GM23338 (cell line): ENCODE results near the gene RABGAP1L. TPM values are rescaled to one million over a fixed set of nuclear protein-coding genes. Genes with fewer than 3 reads are reported as not detected.

Experiments used
- ATAC-seq: fragments of 200-7000 bp; cut with Tn5 transposase; 3 replicates; pipeline ENCODE4 v1.9.1; 2020
- DNase-seq: peaks from one replicate; pipeline ENCODE4 v3.0.0-alpha.2; 2015; ENCODE audit warnings: low spot score
- H2AFZ ChIP-seq: fragments of 200-600 bp; sonication (generic); 2 replicates; pipeline ENCODE4 v1.8.0; 2016; ENCODE audit warnings: antibody characterized with exemption, mild to moderate bottlenecking, moderate library complexity
- H3F3A ChIP-seq: fragments of 200-600 bp; sonication (generic); replicated peaks from 2 replicates; pipeline ENCODE4 v1.8.0; 2017; ENCODE audit warnings: antibody characterized with exemption, mixed run types, low read depth
- H3K27ac ChIP-seq: fragments of 200-600 bp; sonication (generic); 2 replicates; pipeline ENCODE4 v1.6.1; 2016; ENCODE audit warnings: low read depth
- H3K27me3 ChIP-seq: fragments of 200-600 bp; sonication (generic); 2 replicates; pipeline ENCODE4 v1.8.0; 2016; ENCODE audit warnings: mild to moderate bottlenecking, mixed run types, moderate library complexity; ENCODE audit not compliant: insufficient read depth
- H3K36me3 ChIP-seq: fragments of 200-600 bp; sonication (generic); 2 replicates; pipeline ENCODE4 v1.8.0; 2016; ENCODE audit warnings: mild to moderate bottlenecking; ENCODE audit not compliant: insufficient read depth
- H3K4me1 ChIP-seq: fragments of 200-600 bp; sonication (generic); 2 replicates; pipeline ENCODE4 v1.8.0; 2016; ENCODE audit warnings: mild to moderate bottlenecking, moderate library complexity; ENCODE audit not compliant: insufficient read depth
- H3K4me2 ChIP-seq: fragments of 200-600 bp; sonication (generic); 2 replicates; pipeline ENCODE4 v1.7.1; 2017; ENCODE audit warnings: mixed run types
- H3K4me3 ChIP-seq: fragments of 200-600 bp; sonication (generic); 2 replicates; pipeline ENCODE4 v1.6.1; 2016; ENCODE audit warnings: mixed run types
- H3K79me2 ChIP-seq: fragments of 200-600 bp; sonication (generic); replicated peaks from 2 replicates; pipeline ENCODE4 v1.8.0; 2017; ENCODE audit warnings: mild to moderate bottlenecking; ENCODE audit not compliant: insufficient read depth
- H3K9me2 ChIP-seq: fragments of 200-600 bp; sonication (generic); 2 replicates; pipeline ENCODE4 v1.8.0; 2017; ENCODE audit not compliant: insufficient read depth
- H4K20me1 ChIP-seq: fragments of 200-600 bp; sonication (generic); replicated peaks from 2 replicates; pipeline ENCODE4 v1.8.0; 2017; ENCODE audit warnings: mild to moderate bottlenecking; ENCODE audit not compliant: insufficient read depth
- H3K27ac Mint-ChIP-seq: 2 replicates; pipeline ENCODE4 v1.8.0; 2020; ENCODE audit warnings: inconsistent platforms, mild to moderate bottlenecking, moderate library complexity, mixed read lengths
- H3K27me3 Mint-ChIP-seq: 3 replicates; pipeline ENCODE4 v1.8.0; 2022; ENCODE audit warnings: low read depth, mild to moderate bottlenecking, moderate library complexity, mixed read lengths, inconsistent platforms; ENCODE audit not compliant: insufficient read depth, poor library complexity
- H3K36me3 Mint-ChIP-seq: 3 replicates; pipeline ENCODE4 v1.8.0; 2021; ENCODE audit warnings: low read depth, mild to moderate bottlenecking, inconsistent platforms, moderate library complexity, mixed read lengths
- H3K4me1 Mint-ChIP-seq: 3 replicates; pipeline ENCODE4 v1.8.0; 2020; ENCODE audit warnings: mild to moderate bottlenecking, inconsistent platforms, mixed read lengths
- H3K4me3 Mint-ChIP-seq: 3 replicates; pipeline ENCODE4 v1.8.0; 2021; ENCODE audit warnings: moderate library complexity, mild to moderate bottlenecking, inconsistent platforms, mixed read lengths
- H3K9me3 Mint-ChIP-seq: 3 replicates; pipeline ENCODE4 v1.8.0; 2020; ENCODE audit warnings: moderate library complexity, mild to moderate bottlenecking, inconsistent platforms, mixed read lengths
- CREB1 ChIP-seq: fragments of 250-450 bp; sonication (Bioruptor Pico); IDR thresholded peaks from 2 replicates; pipeline ENCODE4 v1.5.0; 2020; ENCODE audit warnings: low read depth, mild to moderate bottlenecking, moderate library complexity
- ETS1 ChIP-seq: IDR thresholded peaks from 2 replicates; pipeline ENCODE4 v1.6.1; 2016; ENCODE audit warnings: antibody characterized with exemption
- EZH2 ChIP-seq: fragments of 200-600 bp; sonication (generic); IDR thresholded peaks from one replicate; pipeline ENCODE4 v1.8.0; 2017; ENCODE audit warnings: antibody characterized with exemption, mild to moderate bottlenecking, low read depth; ENCODE audit not compliant: unreplicated experiment
- EZH2phosphoT487 ChIP-seq: fragments of 200-600 bp; sonication (generic); IDR thresholded peaks from one replicate; pipeline ENCODE4 v1.8.1; 2018; ENCODE audit warnings: antibody characterized with exemption; ENCODE audit not compliant: unreplicated experiment
- JUNB ChIP-seq: IDR thresholded peaks from one replicate; pipeline ENCODE4 v1.6.1; 2016; ENCODE audit warnings: antibody characterized with exemption; ENCODE audit not compliant: unreplicated experiment
- NANOG ChIP-seq: IDR thresholded peaks from 2 replicates; pipeline ENCODE4 v1.6.1; 2016; ENCODE audit warnings: antibody characterized with exemption, borderline replicate concordance
- POLR2AphosphoS5 ChIP-seq: IDR thresholded peaks from 2 replicates; pipeline ENCODE4 v1.6.1; 2016; ENCODE audit warnings: antibody characterized with exemption, low read depth
- REST ChIP-seq: IDR thresholded peaks from one replicate; pipeline ENCODE4 v1.6.1; 2018; ENCODE audit warnings: antibody characterized with exemption; ENCODE audit not compliant: unreplicated experiment
- STAT1 ChIP-seq: IDR thresholded peaks from one replicate; pipeline ENCODE4 v1.6.1; 2016; ENCODE audit warnings: antibody characterized with exemption; ENCODE audit not compliant: unreplicated experiment
- ZNF114 ChIP-seq: fragments of 250-450 bp; sonication (Bioruptor Pico); IDR thresholded peaks from 2 replicates; pipeline ENCODE4 v1.5.0; 2020; ENCODE audit warnings: mild to moderate bottlenecking, moderate library complexity
- ZNF331 ChIP-seq: fragments of 250-450 bp; sonication (Bioruptor Pico); IDR thresholded peaks from 2 replicates; pipeline ENCODE4 v1.5.0; 2020; ENCODE audit warnings: low read depth, mild to moderate bottlenecking, moderate library complexity
- polyA plus RNA-seq: library from polyadenylated mRNA; unstranded; fragments of >200 nt; fragmentation: Nextera tagmentation; extraction: Ambion mirVana; gene quantifications from 2 replicates; pipeline ENCODE4 v1.2.1, GENCODE V29; 2016
- total RNA-seq: library from RNA; depleted of rRNA; stranded (reverse); fragments of >200 nt; shearing (Covaris generic); gene quantifications from 2 replicates; pipeline ENCODE4 v1.2.3, GENCODE V29; 2014
- TF ChIP-seq, protein P1 (sequence below), 2 experiments: fragments of 200-600 bp in 1 of 2; sonication (generic) in 1 of 2; conservative IDR thresholded peaks; 2 replicates each; pipeline versions ENCODE4 v1.5.1 to v1.6.1; 2016 to 2017; ENCODE audit warnings: antibody characterized with exemption in 2 of 2, low read depth in 2 of 2, mild to moderate bottlenecking in 2 of 2, moderate library complexity in 1 of 2
- TF ChIP-seq, protein P2 (sequence below): fragments of 250-450 bp; sonication (Bioruptor Pico); IDR thresholded peaks from 2 replicates; pipeline ENCODE4 v1.5.0; 2020; ENCODE audit warnings: mild to moderate bottlenecking, moderate library complexity

Gene RABGAP1L
- total and polyA plus RNA-seq, 2 experiments from 2014 or later: 83.2 to 136 TPM

GRCh38 chr1:174273776-174274175, 114.5 kb downstream of the RABGAP1L start:
- H3F3A ChIP-seq: no peaks in the 10 kb centered on the region
- H3K27ac ChIP-seq: no peak overlapping the region
- no peaks in the 10 kb centered on the region for H3K36me3 ChIP-seq
- DNase-seq (no peak), ATAC-seq (no peak)
- H3K27me3 ChIP-seq: no peaks in the 10 kb centered on the region
- no peaks in the 10 kb centered on the region for H3K9me2 ChIP-seq
- no peak overlapping the region for H3K4me2 ChIP-seq
- H3K4me1 ChIP-seq: no peaks in the 10 kb centered on the region
- no peaks in the 10 kb centered on the region for H3K79me2 ChIP-seq
- H3K27me3 Mint-ChIP-seq: peaks cover 4% of the 10 kb centered on the region
- H3K4me1 Mint-ChIP-seq: no peaks in the 10 kb centered on the region
- no peaks in the 10 kb centered on the region for H3K36me3 Mint-ChIP-seq
- H3K9me3 Mint-ChIP-seq: no peaks in the 10 kb centered on the region
- H3K4me3 Mint-ChIP-seq: no peak overlapping the region
- no peak overlapping the region for H3K27ac Mint-ChIP-seq
- H4K20me1 ChIP-seq: no peaks in the 10 kb centered on the region
- TF ChIP-seq NANOG (no peak), EZH2 (no peak), ETS1 (no peak), JUNB (no peak), EZH2phosphoT487 (no peak), ZNF114 (CRISPR knock-in tag) (no peak), ZNF331 (CRISPR knock-in tag) (no peak), POLR2AphosphoS5 (no peak), REST (no peak), STAT1 (no peak), CREB1 (CRISPR knock-in tag) (no peak)
- TF ChIP-seq, protein P1, sequence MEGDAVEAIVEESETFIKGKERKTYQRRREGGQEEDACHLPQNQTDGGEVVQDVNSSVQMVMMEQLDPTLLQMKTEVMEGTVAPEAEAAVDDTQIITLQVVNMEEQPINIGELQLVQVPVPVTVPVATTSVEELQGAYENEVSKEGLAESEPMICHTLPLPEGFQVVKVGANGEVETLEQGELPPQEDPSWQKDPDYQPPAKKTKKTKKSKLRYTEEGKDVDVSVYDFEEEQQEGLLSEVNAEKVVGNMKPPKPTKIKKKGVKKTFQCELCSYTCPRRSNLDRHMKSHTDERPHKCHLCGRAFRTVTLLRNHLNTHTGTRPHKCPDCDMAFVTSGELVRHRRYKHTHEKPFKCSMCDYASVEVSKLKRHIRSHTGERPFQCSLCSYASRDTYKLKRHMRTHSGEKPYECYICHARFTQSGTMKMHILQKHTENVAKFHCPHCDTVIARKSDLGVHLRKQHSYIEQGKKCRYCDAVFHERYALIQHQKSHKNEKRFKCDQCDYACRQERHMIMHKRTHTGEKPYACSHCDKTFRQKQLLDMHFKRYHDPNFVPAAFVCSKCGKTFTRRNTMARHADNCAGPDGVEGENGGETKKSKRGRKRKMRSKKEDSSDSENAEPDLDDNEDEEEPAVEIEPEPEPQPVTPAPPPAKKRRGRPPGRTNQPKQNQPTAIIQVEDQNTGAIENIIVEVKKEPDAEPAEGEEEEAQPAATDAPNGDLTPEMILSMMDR (conservative IDR thresholded peaks at IDR 0.05; ENCODE audit: low read depth in 2 of 2): no peak
- TF ChIP-seq, protein P2, sequence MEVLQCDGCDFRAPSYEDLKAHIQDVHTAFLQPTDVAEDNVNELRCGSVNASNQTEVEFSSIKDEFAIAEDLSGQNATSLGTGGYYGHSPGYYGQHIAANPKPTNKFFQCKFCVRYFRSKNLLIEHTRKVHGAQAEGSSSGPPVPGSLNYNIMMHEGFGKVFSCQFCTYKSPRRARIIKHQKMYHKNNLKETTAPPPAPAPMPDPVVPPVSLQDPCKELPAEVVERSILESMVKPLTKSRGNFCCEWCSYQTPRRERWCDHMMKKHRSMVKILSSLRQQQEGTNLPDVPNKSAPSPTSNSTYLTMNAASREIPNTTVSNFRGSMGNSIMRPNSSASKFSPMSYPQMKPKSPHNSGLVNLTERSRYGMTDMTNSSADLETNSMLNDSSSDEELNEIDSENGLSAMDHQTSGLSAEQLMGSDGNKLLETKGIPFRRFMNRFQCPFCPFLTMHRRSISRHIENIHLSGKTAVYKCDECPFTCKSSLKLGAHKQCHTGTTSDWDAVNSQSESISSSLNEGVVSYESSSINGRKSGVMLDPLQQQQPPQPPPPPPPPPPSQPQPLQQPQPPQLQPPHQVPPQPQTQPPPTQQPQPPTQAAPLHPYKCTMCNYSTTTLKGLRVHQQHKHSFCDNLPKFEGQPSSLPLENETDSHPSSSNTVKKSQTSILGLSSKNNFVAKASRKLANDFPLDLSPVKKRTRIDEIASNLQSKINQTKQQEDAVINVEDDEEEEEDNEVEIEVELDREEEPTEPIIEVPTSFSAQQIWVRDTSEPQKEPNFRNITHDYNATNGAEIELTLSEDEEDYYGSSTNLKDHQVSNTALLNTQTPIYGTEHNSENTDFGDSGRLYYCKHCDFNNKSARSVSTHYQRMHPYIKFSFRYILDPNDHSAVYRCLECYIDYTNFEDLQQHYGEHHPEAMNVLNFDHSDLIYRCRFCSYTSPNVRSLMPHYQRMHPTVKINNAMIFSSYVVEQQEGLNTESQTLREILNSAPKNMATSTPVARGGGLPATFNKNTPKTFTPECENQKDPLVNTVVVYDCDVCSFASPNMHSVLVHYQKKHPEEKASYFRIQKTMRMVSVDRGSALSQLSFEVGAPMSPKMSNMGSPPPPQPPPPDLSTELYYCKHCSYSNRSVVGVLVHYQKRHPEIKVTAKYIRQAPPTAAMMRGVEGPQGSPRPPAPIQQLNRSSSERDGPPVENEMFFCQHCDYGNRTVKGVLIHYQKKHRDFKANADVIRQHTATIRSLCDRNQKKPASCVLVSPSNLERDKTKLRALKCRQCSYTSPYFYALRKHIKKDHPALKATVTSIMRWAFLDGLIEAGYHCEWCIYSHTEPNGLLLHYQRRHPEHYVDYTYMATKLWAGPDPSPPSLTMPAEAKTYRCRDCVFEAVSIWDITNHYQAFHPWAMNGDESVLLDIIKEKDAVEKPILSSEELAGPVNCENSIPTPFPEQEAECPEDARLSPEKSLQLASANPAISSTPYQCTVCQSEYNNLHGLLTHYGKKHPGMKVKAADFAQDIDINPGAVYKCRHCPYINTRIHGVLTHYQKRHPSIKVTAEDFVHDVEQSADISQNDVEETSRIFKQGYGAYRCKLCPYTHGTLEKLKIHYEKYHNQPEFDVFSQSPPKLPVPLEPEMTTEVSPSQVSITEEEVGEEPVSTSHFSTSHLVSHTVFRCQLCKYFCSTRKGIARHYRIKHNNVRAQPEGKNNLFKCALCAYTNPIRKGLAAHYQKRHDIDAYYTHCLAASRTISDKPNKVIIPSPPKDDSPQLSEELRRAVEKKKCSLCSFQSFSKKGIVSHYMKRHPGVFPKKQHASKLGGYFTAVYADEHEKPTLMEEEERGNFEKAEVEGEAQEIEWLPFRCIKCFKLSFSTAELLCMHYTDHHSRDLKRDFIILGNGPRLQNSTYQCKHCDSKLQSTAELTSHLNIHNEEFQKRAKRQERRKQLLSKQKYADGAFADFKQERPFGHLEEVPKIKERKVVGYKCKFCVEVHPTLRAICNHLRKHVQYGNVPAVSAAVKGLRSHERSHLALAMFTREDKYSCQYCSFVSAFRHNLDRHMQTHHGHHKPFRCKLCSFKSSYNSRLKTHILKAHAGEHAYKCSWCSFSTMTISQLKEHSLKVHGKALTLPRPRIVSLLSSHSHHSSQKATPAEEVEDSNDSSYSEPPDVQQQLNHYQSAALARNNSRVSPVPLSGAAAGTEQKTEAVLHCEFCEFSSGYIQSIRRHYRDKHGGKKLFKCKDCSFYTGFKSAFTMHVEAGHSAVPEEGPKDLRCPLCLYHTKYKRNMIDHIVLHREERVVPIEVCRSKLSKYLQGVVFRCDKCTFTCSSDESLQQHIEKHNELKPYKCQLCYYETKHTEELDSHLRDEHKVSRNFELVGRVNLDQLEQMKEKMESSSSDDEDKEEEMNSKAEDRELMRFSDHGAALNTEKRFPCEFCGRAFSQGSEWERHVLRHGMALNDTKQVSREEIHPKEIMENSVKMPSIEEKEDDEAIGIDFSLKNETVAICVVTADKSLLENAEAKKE (CRISPR knock-in tag): no peak
- no peak overlapping the region for H2AFZ ChIP-seq
- no peak overlapping the region for H3K4me3 ChIP-seq
